Astrocyte of the spinal cord (primary cell): ENCODE results near the gene KRT40.

Experiments used
- DNase-seq: peaks from one replicate; pipeline ENCODE4 v3.0.0; 2011; ENCODE audit warnings: low read depth, low spot score
- H3K4me3 ChIP-seq: 2 replicates; pipeline ENCODE4 v1.5.1; 2011; ENCODE audit warnings: low read depth, mild to moderate bottlenecking, low read length, moderate library complexity
- CTCF ChIP-seq: IDR thresholded peaks from 2 replicates; pipeline ENCODE4 v1.5.1; 2012; ENCODE audit warnings: low read depth, mild to moderate bottlenecking, low read length, inconsistent platforms
- in situ Hi-C: cut with HindIII; loops from 2 replicates; pipeline ENCODE4 v1.10.0; 2017; ENCODE audit warnings: low sequenced_read_pairs

The KRT40 gene

GRCh38 chr17:40935624-40936023 lies 48.5 kb downstream of the KRT40 start:
- H3K4me3 ChIP-seq, result no peak overlapping the region
- in situ Hi-C loops, result no loop called here
- TF ChIP-seq CTCF, result no peak
- no peak for DNase-seq

- in situ Hi-C loops, result no loop called here
- no peak for DNase-seq
- H3K4me3 ChIP-seq, result no peak overlapping the region
- no peak for TF ChIP-seq CTCF
Observed at GRCh38 chr17:40932608-40933007, 51.5 kb downstream of the KRT40 start.

GRCh38 chr17:40931311-40931710 lies 52.8 kb downstream of the KRT40 start:
- TF ChIP-seq CTCF, result no peak
- no peak for DNase-seq
- no peak overlapping the region for H3K4me3 ChIP-seq
- in situ Hi-C loops, result no loop called here
